NCI-H2196 (cell line): ENCODE data around the gene ENTPD8.
"Not testable (repeated sequence)": the region's sequence is repeated elsewhere in the genome, so short reads cannot be mapped to it uniquely, and the experiment has no call there.

ENCODE experiments used
- DNase-seq: peaks from one replicate; lab custom pipeline; 2025; ENCODE audit not compliant: unreplicated experiment; lab: John Stamatoyannopoulos, UW

The ENTPD8 gene

DNA sequence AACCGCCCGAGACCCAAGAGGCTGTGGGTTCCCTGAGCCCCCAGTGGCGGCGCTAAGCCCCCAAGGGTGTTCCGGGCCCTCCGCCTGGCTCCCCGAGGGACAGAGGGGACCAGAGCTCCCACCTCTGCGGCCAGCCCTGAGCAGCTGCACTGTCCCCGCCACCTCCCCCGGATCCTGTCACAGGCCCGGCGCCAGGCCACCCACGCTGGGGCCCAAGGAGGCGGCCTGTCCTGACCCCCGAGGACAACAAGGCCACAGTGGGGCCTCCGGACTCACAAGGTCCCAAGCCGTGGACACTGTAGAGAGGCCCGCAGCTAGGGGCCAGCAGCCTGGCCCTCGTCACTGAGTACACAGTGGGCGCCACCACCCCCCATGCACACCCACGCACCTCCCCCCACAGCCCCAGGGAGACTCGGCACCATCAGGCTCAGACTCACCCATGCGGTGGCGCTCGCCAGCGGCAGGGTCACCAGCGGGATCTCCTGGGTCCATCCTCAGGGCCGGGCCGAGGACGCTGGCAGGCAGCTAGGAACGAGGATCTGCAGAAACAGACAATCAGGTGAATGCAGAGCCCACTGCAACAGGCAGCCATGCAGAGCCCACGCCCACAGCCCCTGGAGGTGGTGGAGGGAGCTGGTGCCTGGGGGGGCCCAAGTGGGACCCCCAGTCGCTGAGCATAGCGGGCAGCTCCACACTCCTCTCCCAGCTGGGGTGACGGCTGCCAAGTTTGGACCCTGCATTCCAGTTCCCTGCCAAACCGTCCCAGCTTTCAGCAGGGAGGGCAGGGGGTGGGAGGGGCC lies 46.1 kb downstream of the ENTPD8 start:
- no peak for DNase-seq

DNA sequence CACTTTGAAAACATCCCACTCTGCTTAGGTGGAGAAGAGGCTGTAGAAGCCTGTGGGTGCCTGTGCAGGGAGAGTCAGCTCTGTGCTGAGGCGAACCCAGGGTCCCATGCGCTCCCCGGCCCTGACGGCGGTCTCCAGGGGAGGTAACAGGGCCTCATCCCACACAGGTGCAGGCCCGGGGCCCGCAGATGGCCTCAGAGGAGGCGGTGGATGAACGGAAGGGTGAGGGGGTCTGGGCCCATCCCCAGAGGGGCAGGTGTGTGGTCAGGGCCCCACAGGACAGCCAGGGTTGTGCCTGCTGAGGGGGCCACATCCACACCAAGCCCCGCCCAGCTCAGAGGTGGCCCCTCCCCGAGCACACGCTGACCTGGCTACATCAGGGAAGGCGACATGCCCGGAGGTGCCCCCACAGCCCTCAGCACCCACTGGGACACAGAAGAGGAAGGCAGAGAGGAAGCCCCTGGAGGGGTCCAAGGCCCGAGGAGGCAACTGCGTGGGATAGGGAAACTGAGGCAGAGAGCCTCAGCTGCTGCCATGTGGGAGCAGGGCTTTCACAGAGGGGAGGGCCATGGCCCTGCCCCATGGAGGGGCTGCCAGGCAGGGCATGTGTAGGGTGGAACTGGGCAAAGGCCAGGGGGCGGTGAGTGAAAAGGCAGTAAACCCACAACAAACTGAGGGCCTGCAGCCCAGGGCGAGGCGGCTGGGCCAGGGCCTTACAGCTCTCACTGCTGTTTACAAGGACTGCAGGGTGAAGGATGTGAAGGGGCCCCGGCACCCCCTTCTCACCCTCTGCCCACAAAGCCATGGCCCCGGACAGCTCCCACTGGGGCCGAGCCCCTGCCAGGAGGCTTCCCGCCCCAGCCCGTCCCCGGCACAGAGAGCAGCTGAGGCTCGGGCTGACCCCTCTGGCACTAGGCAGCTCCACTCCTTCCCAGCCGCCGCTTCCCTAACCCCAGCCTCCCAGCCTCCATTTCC lies 47.7 kb downstream of the ENTPD8 start:
- no peak for DNase-seq

DNA sequence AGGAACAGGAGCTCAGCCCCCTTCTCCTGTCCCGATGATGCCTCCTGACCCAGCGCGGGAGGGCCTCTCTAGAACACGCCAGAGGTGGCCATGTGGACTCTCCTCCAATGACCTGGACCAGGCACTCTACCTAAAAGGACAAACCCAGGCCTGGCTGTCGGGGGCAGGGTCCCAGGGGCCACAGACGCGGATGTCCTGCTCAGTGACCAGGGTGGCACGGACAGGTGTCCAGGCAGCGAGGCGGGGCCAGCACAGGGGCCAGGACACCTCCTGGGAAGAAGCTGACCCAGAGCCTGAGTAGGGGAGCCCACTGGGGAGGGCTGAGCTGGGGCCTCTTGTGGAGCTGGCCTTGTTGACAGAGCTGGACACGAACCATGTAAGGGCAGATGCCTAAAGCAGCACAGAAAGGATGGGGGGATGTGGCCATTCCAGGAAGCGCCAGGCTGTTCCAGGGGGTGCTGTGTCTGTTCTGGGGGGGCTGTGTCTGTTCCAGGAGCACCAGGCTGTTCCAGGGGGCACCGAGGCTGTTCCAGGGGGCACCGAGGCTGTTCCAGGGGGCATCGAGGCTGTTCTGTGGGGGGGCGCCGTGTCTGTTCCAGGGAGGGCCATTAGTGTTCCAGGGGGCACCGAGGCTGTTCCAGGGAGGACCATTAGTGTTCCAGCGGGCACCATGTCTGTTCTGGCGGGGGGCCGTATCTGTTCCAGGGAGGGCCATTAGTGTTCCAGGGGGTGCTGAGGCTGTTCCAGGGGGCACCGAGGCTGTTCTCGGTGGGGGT lies 48.7 kb downstream of the ENTPD8 start:
- no peak for DNase-seq

DNA sequence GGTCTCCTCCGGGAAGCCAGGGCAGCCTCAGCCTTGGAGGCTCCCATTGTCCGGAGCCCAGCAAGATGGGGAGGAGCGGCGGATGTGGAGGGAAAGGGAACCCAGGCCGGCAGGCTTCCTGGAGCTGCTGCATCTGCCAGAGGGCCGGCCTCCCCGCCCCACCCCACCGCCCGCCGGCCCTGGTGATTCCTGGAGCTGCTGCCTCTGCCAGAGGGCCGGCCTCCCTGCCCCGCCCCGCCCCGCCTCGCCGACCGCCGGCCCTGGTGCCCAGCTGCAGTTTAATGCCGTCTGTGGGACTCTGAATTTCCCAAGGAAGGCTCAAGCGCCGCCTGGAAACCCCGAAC lies 49.8 kb downstream of the ENTPD8 start:
- DNase-seq: no peak

DNA sequence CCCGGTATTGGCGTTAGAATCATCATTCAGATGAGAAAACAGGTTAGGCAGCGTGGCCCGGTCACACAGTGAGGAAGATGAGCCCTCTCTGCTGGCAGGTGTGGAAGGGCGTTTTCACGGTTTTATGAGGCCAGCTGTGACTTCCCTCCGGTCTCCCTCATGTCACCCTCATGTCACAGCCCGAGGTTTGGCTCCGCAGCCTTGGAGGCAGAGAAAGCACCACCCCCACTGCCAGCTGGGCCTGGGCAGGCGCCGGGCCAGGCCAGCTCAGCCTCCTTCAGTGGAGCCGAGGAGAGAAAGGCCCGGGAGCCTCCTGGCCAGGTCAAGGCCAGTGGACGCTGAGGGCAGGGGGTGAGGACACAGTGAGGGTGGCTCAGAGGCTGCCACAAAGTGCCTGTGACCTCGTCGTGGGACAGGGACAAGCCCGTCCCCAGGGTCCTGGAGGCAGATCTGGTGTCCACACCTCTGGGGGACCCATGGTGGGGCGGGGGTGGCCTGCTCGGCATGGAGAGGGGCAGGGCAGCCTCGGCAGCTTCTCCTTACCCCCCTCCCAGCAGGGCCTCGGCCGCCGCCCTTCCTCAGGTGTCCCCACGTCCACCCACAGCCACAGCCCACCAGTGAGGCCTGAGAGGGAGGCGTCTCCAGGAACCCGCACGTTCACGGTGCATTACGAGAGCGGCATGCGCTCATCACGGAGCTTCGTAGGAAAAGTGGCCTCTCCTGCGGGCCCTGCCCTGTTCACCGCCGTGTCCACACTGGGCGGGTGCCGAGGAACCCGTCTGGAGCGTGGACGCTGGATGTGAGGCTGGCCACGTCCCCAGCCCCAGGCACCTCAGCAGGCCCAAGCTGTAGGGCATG lies 50.4 kb downstream of the ENTPD8 start:
- DNase-seq: no peak

DNA sequence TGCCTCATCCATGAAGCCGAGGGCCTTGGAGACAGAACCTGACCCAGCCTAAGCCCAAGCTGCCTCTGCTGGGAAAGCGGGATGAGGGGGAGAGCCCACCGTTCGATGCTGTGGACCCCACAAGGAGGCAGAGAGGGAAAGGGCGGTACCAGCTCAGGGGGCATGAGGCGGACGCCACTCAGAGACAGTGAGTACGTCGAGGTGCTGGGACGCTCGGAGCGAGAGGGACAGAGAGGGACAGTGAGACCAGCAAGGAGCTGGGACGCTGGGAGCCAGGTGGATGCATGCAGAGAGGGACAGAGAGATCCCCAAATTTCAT lies 51.8 kb downstream of the ENTPD8 start:
- no peak for DNase-seq

DNA sequence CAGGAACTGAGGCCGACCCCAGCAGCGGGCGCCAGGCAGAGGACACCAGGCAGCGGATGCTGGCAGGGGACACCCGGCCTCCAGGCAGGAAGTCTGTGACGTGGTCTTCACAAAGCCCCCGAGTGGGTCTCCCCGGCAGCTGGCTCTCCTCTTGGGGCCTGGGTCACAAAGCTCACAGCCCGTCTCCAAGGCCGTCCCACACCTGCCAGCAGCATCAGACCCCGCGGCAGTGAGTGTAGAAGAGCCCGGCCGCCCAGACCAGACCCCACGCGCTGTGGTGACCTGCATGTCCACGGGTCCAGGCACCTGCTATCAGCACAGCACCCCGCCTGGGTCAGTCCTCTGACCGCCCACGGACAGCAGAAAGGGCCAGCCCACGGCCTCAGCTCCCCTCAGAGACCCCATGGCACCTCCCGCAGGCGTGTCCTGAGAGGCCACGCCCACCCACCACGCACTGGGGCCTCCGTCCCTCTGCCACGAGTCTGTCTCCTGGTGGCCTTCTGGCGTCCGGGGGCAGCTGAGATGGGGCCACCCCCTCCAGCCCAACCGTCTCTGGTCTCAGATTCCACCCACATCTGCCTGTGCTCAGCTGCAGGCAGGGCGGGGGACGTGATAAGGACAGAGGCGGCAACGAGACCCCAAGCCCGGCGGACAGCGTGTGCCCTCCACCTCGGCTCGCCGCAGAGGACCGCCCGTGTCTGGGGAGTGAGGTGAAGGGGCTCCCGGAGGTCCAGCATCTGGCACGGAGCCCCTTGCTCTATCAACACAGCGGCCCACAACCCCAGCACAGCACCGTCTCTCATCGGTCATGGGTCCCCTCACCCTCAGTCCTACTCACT lies 52.3 kb downstream of the ENTPD8 start:
- DNase-seq: no peak

DNA sequence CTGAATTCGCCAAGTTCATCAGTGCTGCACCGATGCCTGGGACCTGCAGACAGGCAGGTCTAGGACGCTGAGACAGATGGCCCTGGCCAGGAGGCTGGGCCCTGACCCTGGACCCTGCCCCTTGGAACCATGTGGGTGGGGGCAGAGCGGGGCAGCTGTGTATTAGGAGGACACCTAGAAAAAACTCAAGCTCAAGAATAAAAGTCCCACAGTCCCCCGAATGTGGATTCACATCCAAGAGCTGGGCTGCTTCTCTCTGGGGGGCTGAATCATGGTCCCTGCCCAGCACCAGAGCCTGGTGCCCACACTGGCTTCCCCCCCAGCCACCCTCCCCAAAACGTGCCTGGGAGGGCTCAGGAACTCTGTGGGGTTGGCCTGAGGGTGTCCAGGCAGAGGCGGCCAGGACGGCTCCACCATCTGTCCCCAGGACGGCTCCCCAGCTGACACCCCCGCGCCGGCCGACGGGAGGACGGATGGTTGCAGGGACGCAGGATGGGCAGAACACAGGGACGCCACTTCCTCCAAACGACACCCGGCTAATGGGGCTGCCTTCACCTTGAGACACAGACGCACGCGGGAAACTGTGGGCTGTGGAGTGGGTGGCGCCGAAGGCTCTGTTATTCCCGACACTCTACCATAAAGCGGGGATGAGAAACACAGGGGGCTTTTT lies 53.1 kb downstream of the ENTPD8 start:
- no peak for DNase-seq

DNA sequence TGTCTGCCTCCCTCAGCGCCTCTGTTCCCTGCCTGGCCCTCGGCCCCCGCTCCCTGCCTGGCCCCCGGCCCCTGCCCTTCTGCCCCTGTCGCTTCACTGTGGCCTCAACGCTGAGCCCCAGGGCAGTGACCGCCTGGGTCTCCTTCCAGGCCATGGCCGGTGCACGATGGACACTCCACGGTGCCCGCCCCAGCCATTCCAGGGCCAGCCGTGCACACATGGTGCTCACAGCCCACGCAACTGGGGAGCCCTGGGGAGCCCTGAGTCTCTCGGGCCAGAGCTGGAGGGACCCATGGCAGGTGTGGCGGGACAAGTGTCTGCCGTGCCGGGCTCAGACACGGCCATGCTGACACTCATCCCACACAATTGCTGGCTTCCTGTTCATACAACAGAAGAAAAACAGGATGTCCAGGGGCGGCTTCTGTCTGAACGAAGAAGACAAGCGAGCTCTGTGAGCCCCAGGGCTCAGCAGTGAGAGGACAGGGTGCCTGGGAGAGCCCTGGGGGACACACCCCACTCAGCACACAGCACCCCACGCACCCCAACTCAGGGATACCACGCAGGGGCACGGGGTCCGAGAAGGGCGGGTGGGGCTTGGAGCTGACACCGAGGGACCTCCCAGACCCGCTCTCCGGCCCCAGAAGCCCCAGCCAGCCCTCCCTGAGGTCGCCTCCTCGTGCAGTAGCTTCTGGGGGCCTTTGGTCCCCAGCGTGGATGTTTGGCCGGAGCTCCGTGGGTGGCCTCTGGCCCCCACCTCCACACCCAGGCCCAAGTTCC lies 53.9 kb downstream of the ENTPD8 start:
- DNase-seq: no peak

DNA sequence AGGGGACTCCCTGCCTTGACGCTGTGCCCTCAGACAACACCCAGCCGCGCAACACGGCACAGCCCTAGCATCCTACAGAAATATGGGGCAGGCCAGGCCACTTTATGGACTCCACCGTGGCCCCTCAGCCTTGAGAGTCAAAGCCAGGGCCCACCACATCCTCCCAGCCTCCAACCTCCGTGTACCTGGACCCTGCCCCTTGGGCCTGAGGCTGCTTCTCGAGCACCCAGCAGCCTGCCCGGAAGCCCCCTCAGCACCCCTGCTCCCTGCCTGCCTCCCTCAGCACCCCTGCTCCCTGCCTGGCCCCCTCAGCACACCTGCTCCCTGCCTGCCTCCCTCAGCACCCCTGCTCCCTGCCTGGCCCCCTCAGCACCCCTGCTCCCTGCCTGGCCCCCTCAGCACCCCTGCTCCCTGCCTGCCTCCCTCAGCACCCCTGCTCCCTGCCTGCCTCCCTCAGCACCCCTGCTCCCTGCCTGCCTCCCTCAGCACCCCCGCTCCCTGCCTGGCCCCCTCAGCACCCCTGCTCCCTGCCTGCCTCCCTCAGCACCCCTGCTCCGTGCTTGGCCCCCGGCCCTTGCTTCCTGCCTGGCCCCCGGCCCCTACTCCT lies 54.5 kb downstream of the ENTPD8 start:
- not testable (repeated sequence) for DNase-seq

DNA sequence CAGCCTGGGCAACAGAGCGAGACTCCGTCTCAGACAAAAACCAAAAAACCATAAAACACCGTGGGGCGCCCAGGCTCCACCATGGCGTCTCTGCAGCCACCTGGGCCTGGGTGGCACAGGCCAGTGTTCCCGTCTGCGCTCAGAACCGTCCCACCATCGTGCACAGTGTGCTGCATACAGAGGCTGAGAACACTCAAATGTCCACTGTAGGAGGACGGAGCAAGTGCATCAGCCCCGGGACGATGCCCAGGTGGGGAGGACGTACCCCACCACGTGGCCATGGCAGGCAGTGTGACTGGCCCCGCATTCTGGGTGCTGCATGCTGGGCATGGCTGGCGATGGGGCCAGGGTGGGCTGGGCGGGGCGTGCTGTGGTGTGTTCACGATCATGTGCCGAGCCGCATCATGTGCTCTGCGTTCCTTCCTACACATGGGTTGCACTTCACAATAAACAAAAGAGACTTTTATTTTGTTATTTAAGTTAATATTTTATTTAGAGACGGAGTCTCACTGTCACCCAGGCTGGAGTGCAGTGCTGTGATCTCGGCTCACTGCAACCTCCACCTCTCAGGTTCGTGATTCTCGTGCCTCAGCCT lies 56.0 kb downstream of the ENTPD8 start:
- DNase-seq: no peak
